ENCODE results near the gene SORCS2.

Gene SORCS2

GRCh38 chr4:7358100-7358735 lies 165.9 kb downstream of the SORCS2 start:
- no peak for TF ChIP-seq CTCF (IDR thresholded peaks at IDR 0.05; ENCODE audit: insufficient read depth, low read length, poor library complexity, severe bottlenecking)
- no peaks in the 10 kb centered on the region; the same call in 1 of the 2 replicates for H3K27me3 ChIP-seq (replicated peaks; ENCODE audit: control insufficient read depth, insufficient read depth, low read length)
- DNase-seq (ENCODE audit: extremely low read depth, insufficient read length): no peak
- no peaks in the 10 kb centered on the region for H3K36me3 ChIP-seq (ENCODE audit: control insufficient read depth, insufficient read depth, low read length)
- no peak overlapping the region for H3K4me3 ChIP-seq (replicated peaks; ENCODE audit: low read depth, low read length)

- Histone ChIP-seq H3K36me3 (ENCODE audit: control insufficient read depth, insufficient read depth, low read length) (no peaks in the 10 kb centered on the region), H3K4me3 (replicated peaks; ENCODE audit: low read depth, low read length) (no peak overlapping the region), H3K27me3 (replicated peaks; ENCODE audit: control insufficient read depth, insufficient read depth, low read length) (no peaks in the 10 kb centered on the region; the same call in 1 of the 2 replicates)
- DNase-seq (ENCODE audit: extremely low read depth, insufficient read length): no peak
- TF ChIP-seq CTCF (IDR thresholded peaks at IDR 0.05; ENCODE audit: insufficient read depth, low read length, poor library complexity, severe bottlenecking): no peak
These were observed 167.2 kb downstream of the SORCS2 start for GRCh38 chr4:7359400-7360062.

GRCh38 chr4:7360806-7361205 lies 168.5 kb downstream of the SORCS2 start:
- DNase-seq (ENCODE audit: extremely low read depth, insufficient read length): no peak
- H3K36me3 ChIP-seq (ENCODE audit: control insufficient read depth, insufficient read depth, low read length): no peaks in the 10 kb centered on the region
- TF ChIP-seq CTCF (IDR thresholded peaks at IDR 0.05; ENCODE audit: insufficient read depth, low read length, poor library complexity, severe bottlenecking): no peak

GRCh38 chr4:7361280-7361895 lies 169.1 kb downstream of the SORCS2 start:
- H3K4me3 ChIP-seq (replicated peaks; ENCODE audit: low read depth, low read length): no peak overlapping the region
- TF ChIP-seq CTCF (IDR thresholded peaks at IDR 0.05; ENCODE audit: insufficient read depth, low read length, poor library complexity, severe bottlenecking): no peak
- DNase-seq (ENCODE audit: extremely low read depth, insufficient read length): no peak

More at GRCh38 chr4:7360806-7361205, 168.5 kb downstream of the SORCS2 start:
- Histone ChIP-seq H3K27me3 (replicated peaks; ENCODE audit: control insufficient read depth, insufficient read depth, low read length) (no peaks in the 10 kb centered on the region; the same call in 1 of the 2 replicates), H3K4me3 (replicated peaks; ENCODE audit: low read depth, low read length) (no peak overlapping the region)

GRCh38 chr4:7362341-7362740 lies 170.0 kb downstream of the SORCS2 start:
- no peaks in the 10 kb centered on the region for H3K36me3 ChIP-seq (ENCODE audit: control insufficient read depth, insufficient read depth, low read length)
- TF ChIP-seq CTCF (IDR thresholded peaks at IDR 0.05; ENCODE audit: insufficient read depth, low read length, poor library complexity, severe bottlenecking): no peak
- no peak overlapping the region for H3K4me3 ChIP-seq (replicated peaks; ENCODE audit: low read depth, low read length)
- H3K27me3 ChIP-seq (replicated peaks; ENCODE audit: control insufficient read depth, insufficient read depth, low read length): no peaks in the 10 kb centered on the region
- no peak for DNase-seq (ENCODE audit: extremely low read depth, insufficient read length)

More at GRCh38 chr4:7361280-7361895, 169.1 kb downstream of the SORCS2 start:
- H3K36me3 ChIP-seq (ENCODE audit: control insufficient read depth, insufficient read depth, low read length): no peaks in the 10 kb centered on the region
- no peaks in the 10 kb centered on the region for H3K27me3 ChIP-seq (replicated peaks; ENCODE audit: control insufficient read depth, insufficient read depth, low read length)

All from GM06990 (cell line).